ELR (cell line): Measurements from ENCODE around the gene MRO.
"Not testable (repeated sequence)": the region's sequence is repeated elsewhere in the genome, so short reads cannot be mapped to it uniquely, and the experiment has no call there.

ENCODE experiments used
- DNase-seq: peaks from one replicate; pipeline ENCODE4 v3.0.0-alpha.2; 2015; ENCODE audit warnings: low read depth

The MRO gene

DNA sequence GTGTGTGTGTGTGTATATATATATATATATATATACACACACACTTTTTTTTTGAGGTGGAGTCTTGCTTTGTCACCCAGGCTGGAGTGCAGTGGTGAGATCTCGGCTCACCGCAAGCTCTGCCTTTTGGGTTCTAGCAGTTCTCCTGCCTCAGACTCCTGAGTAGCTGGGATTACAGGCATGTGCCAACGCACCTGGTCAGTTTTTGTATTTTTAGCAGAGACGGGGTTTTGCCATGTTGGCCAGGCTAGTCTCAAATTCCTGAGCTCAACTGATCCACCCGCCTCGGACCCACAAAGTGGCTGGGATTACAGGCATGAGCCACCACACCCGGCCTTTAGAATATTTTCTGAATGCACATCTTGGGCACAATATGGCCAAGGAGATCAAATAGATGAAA is 13.7 kb upstream of the MRO start:
- DNase-seq, result not testable (repeated sequence)

DNA sequence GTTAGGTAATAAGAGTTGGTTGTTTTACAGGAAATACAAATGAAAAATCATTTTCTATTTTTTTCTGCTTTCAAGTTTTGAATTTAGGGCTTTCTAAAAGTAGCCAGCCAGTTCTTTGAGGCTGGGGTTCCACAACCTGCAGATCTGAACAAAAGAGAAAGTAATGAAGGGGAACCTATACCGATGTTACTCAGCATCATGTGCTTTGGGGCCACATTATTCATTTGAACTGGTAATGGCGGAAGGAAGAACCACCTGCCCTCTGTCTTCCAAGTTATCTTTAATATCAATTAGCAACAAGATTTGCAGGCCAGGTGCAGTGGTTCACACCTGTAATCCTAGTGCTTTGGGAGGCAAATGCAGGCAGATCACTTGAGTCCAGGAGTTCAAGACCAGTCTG is 12.9 kb upstream of the MRO start:
- no peak for DNase-seq

DNA sequence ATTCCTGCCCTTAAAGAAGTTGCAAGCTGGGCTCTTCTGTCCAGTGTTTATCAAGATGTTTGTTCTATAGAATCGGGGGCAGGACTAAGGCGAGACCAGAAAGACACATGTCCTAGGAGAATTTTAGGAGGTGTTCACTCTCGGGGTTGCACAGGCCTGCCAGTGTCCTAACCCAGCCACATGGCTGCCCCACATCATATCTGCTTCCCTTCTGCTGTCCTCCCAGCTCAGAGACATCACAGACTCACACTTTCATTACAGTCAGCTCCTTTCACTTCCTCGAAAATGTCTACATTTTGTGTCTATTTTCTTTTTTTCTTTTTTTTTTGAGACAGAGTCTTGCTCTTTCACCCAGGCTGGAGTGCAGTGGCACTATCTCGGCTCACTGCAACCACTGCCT is 10.7 kb upstream of the MRO start:
- no peak for DNase-seq

DNA sequence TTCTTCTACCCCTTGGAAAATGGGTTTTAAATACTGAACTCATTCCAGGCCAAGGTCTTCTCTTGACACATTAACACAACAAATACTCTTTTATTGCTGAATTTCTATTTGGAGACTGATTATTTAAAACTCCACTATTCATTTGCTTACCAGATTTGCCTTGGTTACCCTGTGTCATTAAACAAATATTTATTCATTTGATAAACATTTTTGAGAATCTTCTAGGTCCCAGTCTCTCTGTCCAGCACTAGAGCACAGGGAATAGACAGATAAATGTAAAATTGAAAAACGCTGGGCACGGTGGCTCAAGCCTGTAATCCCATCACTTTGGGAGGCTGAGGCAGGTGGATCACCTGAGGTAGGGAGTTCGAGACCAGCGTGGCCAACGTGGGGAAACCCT is 9.8 kb upstream of the MRO start:
- DNase-seq, result no peak

DNA sequence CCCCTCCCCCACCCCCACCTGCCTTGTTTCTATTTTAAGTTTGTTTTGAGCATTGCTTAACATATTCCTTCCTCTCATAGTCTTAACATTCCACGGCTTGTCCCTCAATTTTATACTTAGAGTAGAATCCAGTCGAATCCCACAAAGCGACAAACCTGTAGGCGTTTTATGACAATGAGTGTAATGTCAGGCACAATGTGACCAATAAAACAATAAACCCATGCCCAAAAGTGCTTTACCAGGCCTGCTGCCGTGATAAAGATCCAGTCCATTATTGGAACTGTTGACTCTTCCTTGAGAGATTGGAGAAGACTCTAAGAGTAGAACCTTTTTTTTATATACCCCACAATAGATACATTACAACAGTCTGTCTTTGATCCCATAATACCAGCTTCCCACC is 6.2 kb upstream of the MRO start:
- DNase-seq, result no peak

DNA sequence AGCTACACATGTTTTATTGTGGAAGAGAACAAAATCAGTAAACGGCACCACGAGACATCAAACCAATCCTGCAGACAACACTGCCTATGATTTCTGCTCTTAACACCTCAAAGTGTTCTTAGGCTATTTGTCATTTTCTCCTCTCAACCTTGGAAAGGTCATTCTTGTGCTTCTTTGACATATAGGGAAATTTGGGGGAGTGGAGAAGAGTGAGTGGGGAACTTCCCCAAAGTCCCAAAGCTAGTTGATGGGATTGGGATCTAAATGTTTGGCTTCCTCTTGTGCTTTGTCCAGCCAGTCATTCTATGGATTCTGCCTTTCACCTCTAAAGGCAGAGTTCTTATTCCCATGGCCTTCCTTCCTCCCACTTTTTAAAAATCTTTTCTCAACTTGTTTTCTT is 5.8 kb upstream of the MRO start:
- DNase-seq, result no peak

DNA sequence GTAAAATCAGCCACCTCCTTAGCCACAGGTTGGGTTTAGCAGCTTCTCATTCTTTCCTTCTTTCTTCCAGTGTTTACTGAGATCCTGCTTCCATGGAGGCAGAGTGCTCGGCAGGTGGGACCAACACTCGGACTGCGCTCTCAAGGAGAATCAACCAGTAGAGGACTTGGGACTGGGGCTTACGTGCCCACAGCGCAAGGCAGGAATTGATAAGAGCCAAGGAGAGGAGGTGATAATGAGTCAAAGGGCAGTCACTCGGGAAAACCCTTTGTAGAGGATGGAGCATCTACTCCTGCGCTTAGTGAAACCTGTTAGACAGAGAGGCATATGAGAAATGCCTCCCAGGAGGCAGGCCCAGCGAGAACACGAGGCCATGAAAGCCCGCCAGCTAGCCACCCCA is 2.9 kb upstream of the MRO start:
- no peak for DNase-seq

DNA sequence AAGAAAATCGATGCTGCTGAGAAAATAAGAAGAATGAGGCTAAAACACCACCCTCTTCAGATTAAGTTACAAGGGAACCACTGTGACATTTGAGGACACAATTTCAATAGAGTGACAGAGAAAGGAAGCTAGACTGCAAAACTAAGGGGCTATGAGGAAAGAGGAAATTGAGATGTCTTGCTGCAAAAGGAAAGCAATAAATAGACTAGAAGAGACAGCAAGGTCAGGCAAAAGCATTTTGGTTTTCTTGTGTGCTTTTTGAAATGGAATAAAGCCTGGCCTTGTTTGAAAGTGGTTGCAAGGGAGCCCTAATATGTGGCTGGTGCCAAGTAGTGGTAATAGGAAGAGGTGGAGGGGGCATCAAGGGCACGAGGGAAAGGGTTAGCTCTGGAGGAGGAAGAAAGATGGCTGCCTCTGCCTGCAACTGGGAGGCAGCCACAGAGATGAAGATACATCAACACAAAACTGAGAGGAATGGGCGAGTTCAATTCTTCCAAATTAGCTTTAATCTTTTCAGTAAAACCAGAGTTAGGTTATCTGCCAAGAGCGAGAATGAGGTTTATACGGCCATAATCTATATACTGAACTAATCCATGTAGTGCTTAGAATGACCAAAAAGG is 1.2 kb upstream of the MRO start:
- no peak for DNase-seq

DNA sequence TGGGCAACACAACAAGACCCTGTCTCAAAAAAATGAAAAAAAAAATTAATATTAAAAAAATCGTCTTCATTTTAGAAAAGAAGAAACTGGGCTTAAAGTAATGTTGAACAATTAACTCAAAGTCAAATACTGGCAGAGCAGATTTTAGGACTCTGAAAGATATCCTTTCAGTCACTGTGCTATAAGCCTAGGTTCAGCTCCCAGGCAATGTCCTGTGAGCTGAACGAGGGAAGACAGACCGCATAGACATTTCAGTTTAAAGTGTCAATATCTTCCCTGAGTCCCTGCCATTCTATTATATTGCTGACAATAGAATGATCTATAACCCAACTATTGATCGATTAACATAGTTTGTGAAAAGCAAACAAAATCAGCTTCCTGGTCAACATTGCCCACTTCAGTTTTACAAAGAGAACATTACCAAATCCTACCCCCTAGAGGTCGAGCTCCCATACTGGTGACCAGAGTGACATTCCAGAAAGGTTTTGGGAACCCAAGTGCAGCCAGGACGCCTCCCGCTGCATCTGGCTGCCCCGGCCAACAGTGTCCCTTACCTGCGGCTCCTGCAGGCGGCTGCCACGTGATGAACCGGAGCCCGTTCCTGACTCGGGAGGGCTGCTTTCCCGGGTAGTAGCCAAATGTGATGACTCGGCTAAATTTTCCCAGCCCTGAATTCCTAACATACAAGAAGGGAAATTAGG is 639 bp downstream of the MRO start:
- peak; percentile 31 for DNase-seq

DNA sequence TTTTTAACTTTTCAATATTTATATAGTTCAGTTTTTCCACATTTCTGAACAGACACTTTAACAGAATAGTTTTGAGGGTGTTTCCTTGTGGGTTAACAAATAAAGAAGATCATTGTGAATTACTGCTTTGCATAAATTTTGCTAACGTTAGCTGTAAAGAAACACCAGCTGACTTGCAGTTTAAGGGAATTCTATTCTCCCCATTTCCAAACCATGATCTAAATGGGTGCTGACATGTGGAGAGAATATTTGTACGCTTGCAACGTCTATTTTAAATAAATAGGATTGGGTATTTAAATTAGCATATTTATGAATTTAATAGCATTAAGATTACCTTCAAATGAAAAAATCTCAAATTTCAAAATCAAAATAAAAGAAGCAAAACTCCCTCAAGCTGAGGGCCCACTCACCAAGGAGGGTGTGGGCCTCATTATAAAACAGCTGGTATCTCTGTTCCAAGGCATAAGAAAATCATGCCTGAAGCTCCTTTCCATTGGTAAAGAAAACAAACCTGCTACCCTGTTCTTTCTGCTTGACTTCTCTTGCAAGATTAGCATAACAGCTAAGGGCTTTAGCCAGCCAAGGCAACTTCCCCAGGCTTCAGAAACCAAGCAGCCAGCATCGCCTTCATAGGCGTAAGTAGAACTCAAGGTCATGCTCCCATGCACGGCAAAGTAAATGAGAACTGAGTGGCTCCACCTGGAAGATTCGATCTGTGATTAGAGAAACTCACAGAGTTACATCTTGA is 3.2 kb downstream of the MRO start:
- no peak for DNase-seq

DNA sequence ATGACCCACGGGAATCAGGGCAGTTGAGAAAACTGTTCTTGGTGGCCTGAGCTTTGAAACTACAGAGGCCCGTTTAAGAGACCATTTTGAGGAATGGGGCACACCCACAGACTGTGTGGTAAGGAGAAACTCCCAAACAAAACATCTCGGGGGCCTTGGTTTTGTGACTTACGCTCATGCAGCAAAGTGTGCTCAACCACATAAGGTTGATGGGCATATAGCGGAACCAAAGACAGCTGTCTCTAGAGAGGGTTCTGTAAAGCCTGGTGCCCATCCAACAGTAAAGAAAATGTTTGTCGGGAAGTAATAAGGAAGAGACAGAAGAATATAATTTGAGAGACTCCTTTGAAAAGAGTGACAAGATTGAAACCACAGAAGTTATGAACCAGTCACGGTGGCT is 5.4 kb downstream of the MRO start:
- DNase-seq, result no peak

DNA sequence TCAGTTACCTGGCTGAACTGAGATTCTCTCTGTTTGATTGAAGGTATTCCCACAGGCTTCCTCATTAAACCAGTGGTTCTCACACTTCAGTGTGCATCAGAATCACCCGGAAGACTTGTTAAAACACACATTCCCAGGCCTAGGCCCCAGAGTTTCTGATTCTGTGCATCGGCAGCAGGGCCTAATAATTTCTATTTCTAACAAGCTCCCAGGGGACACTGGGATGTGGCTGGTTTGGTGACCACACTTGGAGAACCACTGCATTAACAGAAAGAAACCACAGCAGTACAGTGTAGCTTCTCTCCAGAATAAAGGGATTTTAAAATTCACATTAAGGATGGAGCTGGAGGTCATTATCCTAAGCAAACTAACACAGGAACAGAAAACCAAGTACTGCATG is 6.5 kb downstream of the MRO start:
- no peak for DNase-seq

DNA sequence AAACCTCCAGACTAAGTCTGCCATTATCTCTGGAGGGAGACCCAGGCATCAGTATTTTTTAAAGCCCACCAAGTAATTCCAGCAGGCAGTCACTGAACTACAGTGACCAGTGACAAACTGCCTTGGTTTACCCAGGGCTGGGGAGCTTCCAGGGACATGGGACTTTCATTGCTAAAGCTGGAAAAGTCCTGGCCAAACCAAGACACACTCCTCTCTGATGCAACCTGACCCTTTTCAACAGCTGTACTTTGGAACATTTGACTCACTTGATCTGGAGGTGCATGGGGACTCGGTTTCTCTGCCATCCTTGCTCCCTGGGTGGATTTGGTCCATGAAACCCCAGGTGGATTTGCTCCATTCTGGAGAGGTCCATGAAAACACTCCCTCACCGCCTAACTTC is 7.0 kb downstream of the MRO start:
- DNase-seq, result no peak

DNA sequence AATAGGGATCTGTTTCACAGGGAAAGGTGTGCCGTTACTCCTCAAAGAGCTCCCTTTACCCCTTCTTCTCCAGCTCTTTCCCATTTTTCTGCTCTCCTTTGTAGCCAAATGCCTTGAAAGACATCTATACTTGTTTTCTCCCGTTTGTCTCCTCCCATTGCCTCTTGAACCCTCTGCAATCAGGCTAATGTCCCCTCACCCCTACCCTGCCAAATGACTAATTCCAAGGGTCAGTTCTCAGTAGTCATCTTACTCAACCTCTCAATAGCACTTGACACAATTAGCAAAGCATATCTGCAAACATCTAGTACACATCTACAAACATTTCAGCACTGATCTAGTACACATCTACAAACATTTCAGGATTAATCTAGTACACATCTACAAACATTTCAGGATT is 12.6 kb downstream of the MRO start:
- DNase-seq, result no peak

DNA sequence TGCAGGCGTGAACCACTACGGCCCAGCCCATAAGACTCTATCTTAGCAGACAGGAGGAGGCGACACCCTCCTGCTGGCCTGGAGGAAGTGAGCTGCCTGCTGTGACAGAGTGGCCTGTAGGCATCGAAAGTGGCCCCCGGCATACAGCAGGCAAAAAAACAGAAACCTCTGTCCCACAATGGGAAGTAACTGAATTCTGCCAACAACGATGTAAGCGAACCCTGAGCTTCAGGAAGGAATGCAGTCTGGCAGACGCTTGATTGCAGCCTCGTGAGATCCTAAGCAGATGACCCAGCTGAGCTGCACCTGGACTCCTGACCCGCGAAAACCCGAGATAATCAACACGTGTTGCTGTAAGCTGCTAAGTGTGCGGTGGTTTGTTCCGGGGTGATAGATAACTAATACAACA is 13.6 kb downstream of the MRO start:
- DNase-seq, result no peak

DNA sequence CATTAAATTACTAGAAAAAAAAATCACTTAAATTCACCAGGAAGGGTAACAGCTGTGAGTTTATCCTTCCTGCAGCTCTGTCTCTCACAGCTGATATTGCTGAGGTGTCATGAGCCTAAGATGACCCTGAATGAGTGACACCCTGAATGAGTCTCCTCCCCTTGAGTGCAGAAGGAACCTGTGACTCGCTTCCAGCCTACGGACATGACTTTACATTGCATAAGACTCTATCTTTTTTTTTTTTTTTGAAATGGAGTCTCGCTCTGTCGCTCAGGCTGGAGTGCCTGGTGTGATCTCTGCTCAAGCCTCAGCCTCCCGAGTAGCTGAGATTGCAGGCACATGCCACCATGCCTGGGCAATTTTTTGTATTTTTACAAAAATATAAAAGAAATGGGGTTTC is 14.1 kb downstream of the MRO start:
- DNase-seq, result no peak

DNA sequence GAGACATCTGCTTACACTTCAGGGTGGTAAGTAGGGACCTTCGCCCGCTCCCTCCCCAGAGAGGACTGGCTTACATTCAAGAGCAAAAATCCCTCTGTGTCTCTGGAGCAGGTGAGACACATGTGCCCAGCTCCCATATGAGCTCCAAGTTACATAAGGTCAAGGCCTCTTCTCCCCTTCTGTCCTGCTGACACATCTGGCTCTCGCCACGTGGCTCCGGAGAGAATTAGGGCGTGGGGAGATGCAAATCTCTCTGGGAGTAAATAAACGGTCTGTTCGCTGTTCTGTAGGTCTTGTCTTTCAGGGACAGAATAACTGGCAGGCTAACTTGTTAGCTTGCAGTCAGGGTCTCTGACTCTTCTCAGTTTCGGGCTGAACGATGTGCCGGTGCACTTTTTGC is 16.2 kb downstream of the MRO start:
- no peak for DNase-seq

DNA sequence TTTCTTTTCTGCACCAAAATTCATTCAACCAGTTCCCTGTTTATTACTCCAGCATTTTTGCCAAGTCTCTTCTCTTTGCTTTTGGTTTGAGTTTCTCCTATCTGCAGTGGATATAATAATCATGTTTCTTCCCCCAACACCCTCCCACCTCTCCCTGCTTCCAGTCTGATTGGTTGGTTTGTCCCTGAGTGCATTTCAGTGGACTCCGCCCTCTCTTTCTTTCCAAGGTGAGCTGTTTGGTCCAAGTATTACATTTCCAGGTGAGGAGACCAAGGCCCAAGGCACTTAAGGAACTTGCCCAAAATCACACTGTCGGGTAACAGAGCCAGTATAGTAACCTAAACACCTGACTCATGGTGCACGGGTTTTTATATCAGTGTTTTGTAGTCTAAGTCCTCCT is 17.7 kb downstream of the MRO start:
- DNase-seq, result no peak

DNA sequence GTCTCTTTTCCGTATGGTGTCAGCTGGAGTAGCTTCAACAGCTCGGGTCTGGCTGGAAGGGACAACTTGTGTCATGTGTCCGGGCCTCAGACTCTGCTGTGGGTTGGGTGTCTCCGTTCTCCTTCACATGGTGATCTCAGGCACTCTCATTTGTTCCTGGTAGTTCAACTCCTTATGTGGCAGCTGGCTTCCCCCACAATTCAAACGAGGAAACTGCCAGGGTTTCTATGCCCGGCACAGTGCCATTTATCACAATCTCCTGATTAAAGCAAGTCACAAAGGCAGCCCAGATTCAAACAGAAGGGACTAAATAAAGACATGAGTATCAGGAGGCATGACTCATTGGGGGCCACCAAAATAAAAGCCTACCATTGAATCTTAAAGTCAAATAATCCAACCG is 22.7 kb downstream of the MRO start:
- no peak for DNase-seq

DNA sequence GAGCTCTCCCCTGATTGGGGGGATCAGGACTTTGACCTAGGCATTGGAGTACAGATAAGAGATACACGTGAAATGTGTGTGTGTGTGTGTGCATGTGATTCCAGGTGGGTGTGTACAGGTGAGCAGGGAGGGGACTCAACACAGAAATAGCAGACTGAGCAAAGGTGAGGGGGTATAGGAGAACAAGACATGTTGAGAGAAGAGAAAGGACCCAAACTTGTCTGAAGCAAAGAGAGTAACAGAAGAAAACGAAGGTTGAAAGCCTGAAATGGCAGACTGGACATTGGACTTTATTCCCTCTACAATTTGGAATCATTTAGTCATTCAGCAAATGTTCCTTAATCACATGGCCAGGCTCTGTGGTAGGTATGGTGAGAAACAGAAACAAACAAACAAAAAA is 23.3 kb downstream of the MRO start:
- no peak for DNase-seq

DNA sequence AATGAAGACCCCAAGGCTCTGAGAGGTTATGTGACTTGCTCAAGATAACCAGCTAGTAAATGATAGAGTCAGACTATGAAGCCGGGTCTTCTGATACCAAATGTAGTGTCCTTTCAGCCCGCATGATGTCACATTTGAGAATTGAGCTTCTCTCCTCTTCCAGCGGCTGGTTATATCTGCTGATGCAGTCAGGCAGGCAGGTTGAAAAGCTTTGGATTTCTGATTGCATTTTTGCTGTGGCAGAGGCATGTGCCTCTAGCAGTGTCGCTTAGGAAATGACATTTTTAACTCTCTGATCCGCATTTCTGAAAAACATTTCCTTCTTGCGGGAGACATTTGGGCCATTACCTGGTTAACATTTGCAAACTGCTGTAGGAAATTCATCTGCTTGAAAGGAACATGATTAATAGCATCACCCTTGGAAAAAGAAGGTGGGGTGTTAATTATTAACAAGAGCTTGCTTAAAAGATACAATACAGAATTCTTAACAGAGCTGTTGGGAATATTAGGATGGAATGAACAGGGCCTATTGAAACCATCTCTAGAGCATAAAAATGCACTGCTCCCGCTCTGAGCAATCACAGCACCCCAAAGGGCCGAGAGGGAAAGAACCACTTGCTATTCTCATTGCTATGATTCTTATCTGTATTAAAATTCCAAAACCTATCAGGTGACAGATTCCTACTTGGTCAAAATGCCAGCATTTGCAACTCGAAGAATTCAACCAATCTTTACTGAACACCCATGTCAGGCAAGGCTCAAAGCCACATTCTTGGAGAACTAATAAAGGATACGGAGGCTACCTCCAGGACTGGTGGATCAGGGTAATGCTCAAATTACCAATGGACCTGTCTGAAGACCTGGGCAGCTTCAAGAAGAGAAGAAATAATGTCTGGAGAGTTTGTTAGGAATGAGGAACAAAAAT is 25.9 kb downstream of the MRO start:
- DNase-seq, result no peak

DNA sequence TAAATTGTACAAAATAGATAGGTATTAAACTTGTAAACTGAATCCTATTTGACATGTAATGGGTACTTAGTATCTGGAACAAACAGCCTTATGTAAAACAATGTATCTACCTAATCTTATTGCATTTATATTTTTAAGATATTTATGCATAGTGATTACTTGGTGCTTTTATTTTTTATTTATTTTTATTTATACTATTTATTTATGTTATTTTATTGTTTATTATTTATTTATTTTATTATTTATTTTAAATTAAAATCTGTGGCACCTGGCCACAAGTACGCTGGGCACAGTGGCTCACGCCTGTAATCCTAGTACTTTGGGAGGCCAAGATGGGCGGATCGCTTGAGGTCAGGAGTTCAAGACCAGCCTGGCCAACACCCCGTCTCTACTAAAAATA is 26.9 kb downstream of the MRO start:
- no peak for DNase-seq
